ENCODE data around the gene DNAL1. TPM values are rescaled to one million over a fixed set of nuclear protein-coding genes. Genes with fewer than 3 reads are reported as not detected.

Gene DNAL1
- total and polyA plus RNA-seq, 10 of the 15 experiments (the other 5 are each of a cell fraction or from before 2014, with no cell fraction given): 2.4 to 18.2 (median 7.4) TPM

- ChIA-PET RAD21 (ENCODE audit: unreplicated experiment) (interaction anchor here (1.0 to 1.9 kb wide), 2 partner anchors 19 to 66 kb away, joined by 3 to 5 read pairs; no protein-coding TSS in a partner anchor), POLR2A (no interaction called here), SMC1A (ENCODE audit: uncharacterized antibody, unreplicated experiment) (interaction anchor here (0.8 to 1.3 kb wide), 6 partner anchors 11 to 243 kb away, joined by 3 to 4 read pairs (median 3); no protein-coding TSS in a partner anchor), CTCF (interaction anchor here (1.3 to 2.8 kb wide), 3 partner anchors 12 to 142 kb away, joined by 3 to 11 read pairs (median 5); no protein-coding TSS in a partner anchor)
- TF ChIP-seq ZNF592 (IDR thresholded peaks at IDR 0.05): no peak
- TF ChIP-seq TARDBP (IDR thresholded peaks at IDR 0.05; ENCODE audit: borderline replicate concordance): no peak
- no peak for TF ChIP-seq NR2C2 (IDR thresholded peaks at IDR 0.05; ENCODE audit: borderline replicate concordance, control insufficient read depth, insufficient read length, low read depth)
- TF ChIP-seq CHD1 (IDR thresholded peaks at IDR 0.05; ENCODE audit: low read depth, low read length): no peak
- TF ChIP-seq SKIL (IDR thresholded peaks at IDR 0.05; ENCODE audit: low read depth, poor library complexity, severe bottlenecking): no peak
- no peak for TF ChIP-seq HDAC2 (IDR thresholded peaks at IDR 0.05)
- no peak for TF ChIP-seq ZNF622 (IDR thresholded peaks at IDR 0.05)
- TF ChIP-seq PKNOX1 (IDR thresholded peaks at IDR 0.05): no peak
- TF ChIP-seq IRF4 (IDR thresholded peaks at IDR 0.05; ENCODE audit: low read depth, low read length): no peak
- H3K9ac ChIP-seq (ENCODE audit: control insufficient read depth, insufficient read depth, low read length): peak overlapping the region; percentile 73; the same call in 1 of the 2 replicates
- H3K4me2 ChIP-seq (ENCODE audit: control insufficient read depth, insufficient read depth): peak overlapping the region; percentile 69
- peak overlapping the region; percentile 83 for H2AFZ ChIP-seq (ENCODE audit: control insufficient read depth, low read depth, low read length)
- no peaks in the 10 kb centered on the region for H4K20me1 ChIP-seq (ENCODE audit: control insufficient read depth, insufficient read depth)
- no peaks in the 10 kb centered on the region for H3K27me3 ChIP-seq (replicated peaks in 1 of 2; ENCODE audit: control insufficient read depth in 2 of 2, insufficient read depth in 2 of 2, low read length in 1 of 2)
- H3K36me3 ChIP-seq (ENCODE audit: control insufficient read depth in 2 of 2, insufficient read depth in 2 of 2, low read length in 1 of 2): no peaks in the 10 kb centered on the region
- no peaks in the 10 kb centered on the region for H3K9me3 ChIP-seq (replicated peaks; ENCODE audit: control insufficient read depth, insufficient read depth, low read length)
- H3K4me3 ChIP-seq: peak overlapping the region; percentile 91
- H3K27ac ChIP-seq (ENCODE audit: control insufficient read depth, insufficient read depth): no peak overlapping the region
- no peaks in the 10 kb centered on the region for H3K4me1 ChIP-seq (ENCODE audit: control insufficient read depth, insufficient read depth, low read length)
- 2% methylated on average over 7 of the region's 7 CpGs for WGBS (ENCODE audit: insufficient coverage, insufficient replicate concordance, low lambda C conversion rate, missing lambda C conversion rate)
- no TSS peak for BruUV-seq (replicated peaks)
- FAIRE-seq (no peak), DNase-seq (ENCODE audit: low read depth, low spot score) (no peak), ATAC-seq (no peak; the same call in 2 of the 3 replicates)
- H3K79me2 ChIP-seq (ENCODE audit: control insufficient read depth, insufficient read depth, low read length): no peaks in the 10 kb centered on the region
- in situ Hi-C loops (cut with MboI) (no loop called here), intact Hi-C loops (cut with micrococcal nuclease; ENCODE audit: unreplicated experiment) (no loop called here)
Observed at GRCh38 chr14:73645248-73645610, 443 bp downstream of the DNAL1 start.

Measured in GM12878 (cell line).